Measurements from ENCODE around the gene C4BPB.
A peak's percentile ranks its signal among the peaks of the same experiment; 100 is the strongest.
"Not testable (repeated sequence)": the region's sequence is repeated elsewhere in the genome, so short reads cannot be mapped to it uniquely, and the experiment has no call there.

C4BPB gene

DNA sequence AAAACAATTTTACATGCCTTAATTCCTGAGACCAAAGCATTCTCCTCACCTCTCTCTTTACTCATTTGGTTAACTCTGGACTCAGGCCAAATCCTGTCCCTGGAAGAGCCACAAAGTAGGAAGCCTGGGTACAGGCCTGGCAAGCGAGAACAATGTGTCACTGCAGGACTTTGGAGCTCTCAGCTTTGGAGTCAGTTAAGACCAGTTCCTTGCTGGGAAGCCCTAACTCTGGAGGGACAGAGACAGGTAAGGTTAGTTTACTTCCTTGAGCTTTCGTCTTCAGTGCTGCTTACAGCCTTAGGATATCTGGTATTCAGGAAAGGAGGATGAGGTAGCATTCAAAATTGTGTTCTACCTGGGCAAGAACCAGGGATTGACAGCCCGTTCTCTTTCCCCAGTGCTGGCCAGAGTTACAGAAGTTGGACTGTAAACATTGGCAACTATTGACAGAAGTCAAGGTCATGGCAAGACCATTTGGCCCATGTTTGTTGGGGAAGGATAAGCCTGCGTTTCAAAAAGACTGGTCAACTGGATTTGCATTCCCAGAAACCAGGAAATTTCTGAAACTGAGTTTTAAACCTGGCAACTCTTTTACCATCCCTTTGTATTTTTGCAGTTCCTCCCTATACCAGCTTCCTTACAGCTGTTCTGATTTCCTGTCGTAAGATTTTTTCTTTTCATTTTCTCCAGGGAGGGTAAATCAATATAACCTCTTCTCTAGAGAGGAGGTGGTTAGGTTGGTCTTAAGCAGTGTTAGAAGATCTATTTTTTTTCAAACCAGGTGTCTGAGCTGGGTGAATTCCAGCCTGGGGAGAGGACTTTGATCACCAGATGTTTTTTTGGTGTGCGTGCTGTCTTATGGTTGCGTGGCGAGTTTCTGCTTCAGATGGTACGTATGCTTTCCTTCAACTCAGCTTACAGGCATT, at the start of gene C4BPB:
Gene C4BPB (plus strand): TSS at position 160 of the 926 bp plus-strand sequence. CDS start 672 bp downstream, at position 832.
- H3K36me3 ChIP-seq (ENCODE audit: control insufficient read depth in 2 of 2, insufficient read depth in 2 of 2, low read length in 2 of 2): no peaks in the 10 kb centered on the region
- H3K4me1 ChIP-seq (ENCODE audit: control insufficient read depth in 2 of 2, insufficient read depth in 2 of 2, low read length in 2 of 2): peaks cover 0 to 14% of the 10 kb centered on the region in 2 donors
- H3K9ac ChIP-seq (ENCODE audit: low read depth in 1 of 2, low read length in 2 of 2): peak within 1 kb of the TSS in 1 of 2 donors; percentile 14
- H3K4me3 ChIP-seq (ENCODE audit: low read length in 2 of 2): peak within 1 kb of the TSS; percentile 20 to 28
- peak within 1 kb of the TSS; percentile 69 to 70 for H3K27ac ChIP-seq (ENCODE audit: low read depth in 2 of 2, low read length in 2 of 2)
- no peaks in the 10 kb centered on the region for H3K27me3 ChIP-seq (ENCODE audit: control insufficient read depth in 2 of 2, insufficient read depth in 2 of 2, low read length in 2 of 2)
- H3K9me3 ChIP-seq (ENCODE audit: control insufficient read depth in 2 of 2, low read length in 2 of 2): no peaks in the 10 kb centered on the region

DNA sequence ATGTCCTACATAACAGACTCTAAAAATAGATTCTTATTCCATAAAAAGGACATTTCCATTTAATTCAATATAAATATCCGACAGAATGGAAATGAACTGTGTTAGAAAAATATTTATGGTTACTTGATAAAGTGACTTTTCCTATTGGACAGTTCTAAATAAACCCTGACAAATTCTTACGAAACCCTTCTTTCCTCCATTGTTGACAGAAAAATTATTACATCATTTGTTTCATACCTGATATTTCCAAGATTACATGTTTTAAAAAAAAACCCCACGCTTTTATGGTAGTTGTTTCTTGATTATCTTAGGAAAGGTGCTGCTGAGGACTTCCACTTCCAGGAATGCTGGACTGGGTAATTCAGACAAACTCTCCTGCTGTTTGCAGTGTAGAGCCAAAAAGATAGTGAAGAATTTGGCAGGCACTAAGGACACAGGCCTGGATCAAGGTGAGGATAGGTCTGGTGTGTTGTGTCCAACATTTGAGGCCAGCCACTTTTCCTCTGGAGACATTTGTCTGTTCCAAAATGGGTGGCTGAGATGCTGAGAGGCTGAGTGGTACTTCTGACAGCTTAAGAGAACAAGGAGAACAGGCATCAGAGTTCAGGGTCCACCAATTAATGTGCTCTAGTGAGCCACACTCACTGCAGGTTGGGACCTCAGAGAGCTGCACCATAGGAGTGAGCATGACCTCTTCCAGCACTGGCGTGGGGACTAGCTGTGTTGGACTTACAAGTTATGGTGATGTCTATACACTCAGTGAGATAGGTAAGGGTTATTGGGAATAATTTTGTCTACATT, 49.1 kb upstream of the C4BPB start:
- H3K9me3 ChIP-seq (ENCODE audit: control insufficient read depth in 2 of 2, low read length in 2 of 2): no peaks in the 10 kb centered on the region
- no peaks in the 10 kb centered on the region for H3K36me3 ChIP-seq (ENCODE audit: control insufficient read depth in 2 of 2, insufficient read depth in 2 of 2, low read length in 2 of 2)
- H3K4me3 ChIP-seq (ENCODE audit: low read length in 2 of 2): no peak overlapping the region
- no peak overlapping the region for H3K9ac ChIP-seq (ENCODE audit: low read depth in 1 of 2, low read length in 2 of 2)
- peaks cover 0 to 4% of the 10 kb centered on the region in 2 donors for H3K4me1 ChIP-seq (ENCODE audit: control insufficient read depth in 2 of 2, insufficient read depth in 2 of 2, low read length in 2 of 2)
- no peak overlapping the region for H3K27ac ChIP-seq (ENCODE audit: low read depth in 2 of 2, low read length in 2 of 2)
- H3K27me3 ChIP-seq (ENCODE audit: control insufficient read depth in 2 of 2, insufficient read depth in 2 of 2, low read length in 2 of 2): no peaks in the 10 kb centered on the region

DNA sequence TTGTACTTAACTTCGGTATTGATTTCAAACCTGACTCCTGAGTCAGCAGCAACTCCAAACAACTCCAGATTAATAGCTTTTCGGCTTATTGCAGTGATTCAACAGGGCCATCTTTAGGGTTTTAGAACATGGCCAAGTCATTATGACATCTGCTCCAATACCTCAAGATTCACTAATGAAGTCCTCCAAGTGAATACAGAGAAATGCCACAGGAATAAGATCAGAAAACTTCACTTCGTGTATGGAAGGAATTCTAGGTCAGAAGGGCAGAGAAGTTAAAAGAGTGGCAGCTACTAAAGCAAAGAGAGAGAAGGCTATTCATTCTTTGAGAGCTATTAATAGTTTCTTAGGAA, 48.5 kb upstream of the C4BPB start:
- H3K4me3 ChIP-seq (ENCODE audit: low read length in 2 of 2): no peak overlapping the region
- no peaks in the 10 kb centered on the region for H3K9me3 ChIP-seq (ENCODE audit: control insufficient read depth in 2 of 2, low read length in 2 of 2)
- H3K4me1 ChIP-seq (ENCODE audit: control insufficient read depth in 2 of 2, insufficient read depth in 2 of 2, low read length in 2 of 2): no peaks in the 10 kb centered on the region
- no peaks in the 10 kb centered on the region for H3K36me3 ChIP-seq (ENCODE audit: control insufficient read depth in 2 of 2, insufficient read depth in 2 of 2, low read length in 2 of 2)
- H3K27ac ChIP-seq (ENCODE audit: low read depth in 2 of 2, low read length in 2 of 2): no peak overlapping the region
- H3K27me3 ChIP-seq (ENCODE audit: control insufficient read depth in 2 of 2, insufficient read depth in 2 of 2, low read length in 2 of 2): no peaks in the 10 kb centered on the region
- no peak overlapping the region for H3K9ac ChIP-seq (ENCODE audit: low read depth in 1 of 2, low read length in 2 of 2)

- H3K36me3 ChIP-seq (ENCODE audit: control insufficient read depth in 2 of 2, insufficient read depth in 2 of 2, low read length in 2 of 2); H3K9me3 ChIP-seq (ENCODE audit: control insufficient read depth in 2 of 2, low read length in 2 of 2); H3K27ac ChIP-seq (ENCODE audit: low read depth in 2 of 2, low read length in 2 of 2); H3K9ac ChIP-seq (ENCODE audit: low read depth in 1 of 2, low read length in 2 of 2); H3K4me3 ChIP-seq (ENCODE audit: low read length in 2 of 2); H3K27me3 ChIP-seq (ENCODE audit: control insufficient read depth in 2 of 2, insufficient read depth in 2 of 2, low read length in 2 of 2); H3K4me1 ChIP-seq (ENCODE audit: control insufficient read depth in 2 of 2, insufficient read depth in 2 of 2, low read length in 2 of 2): not testable (repeated sequence)
Measured at GRCh38 chr1:207041397-207041796, 47.3 kb upstream of the C4BPB start.

DNA sequence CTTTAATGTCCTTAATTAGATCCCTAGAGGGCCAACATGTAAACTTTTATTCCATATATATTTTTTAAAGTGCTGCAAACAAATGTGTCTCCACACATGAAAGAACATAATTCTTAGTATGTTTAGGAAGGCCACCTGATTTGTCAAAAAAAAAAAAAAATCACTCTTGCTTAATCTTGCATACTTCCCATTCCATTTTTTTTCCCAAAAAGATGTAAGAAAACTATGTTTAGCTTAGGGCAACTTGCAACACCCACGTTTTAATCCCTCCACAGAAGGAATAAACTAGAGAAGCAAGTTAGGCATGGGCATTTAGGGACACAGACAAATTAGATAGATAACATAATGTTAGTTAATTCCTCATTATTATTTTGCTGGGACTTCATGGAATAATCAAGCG, 43.2 kb upstream of the C4BPB start:
- Histone ChIP-seq H3K36me3 (ENCODE audit: control insufficient read depth in 2 of 2, insufficient read depth in 2 of 2, low read length in 2 of 2) (peaks cover 15 to 29% of the 10 kb centered on the region in 2 donors), H3K27me3 (ENCODE audit: control insufficient read depth in 2 of 2, insufficient read depth in 2 of 2, low read length in 2 of 2) (no peaks in the 10 kb centered on the region), H3K9ac (ENCODE audit: low read depth in 1 of 2, low read length in 2 of 2) (no peak overlapping the region), H3K4me3 (ENCODE audit: low read length in 2 of 2) (no peak overlapping the region), H3K4me1 (ENCODE audit: control insufficient read depth in 2 of 2, insufficient read depth in 2 of 2, low read length in 2 of 2) (peaks cover 5 to 13% of the 10 kb centered on the region in 2 donors), H3K9me3 (ENCODE audit: control insufficient read depth in 2 of 2, low read length in 2 of 2) (no peaks in the 10 kb centered on the region), H3K27ac (ENCODE audit: low read depth in 2 of 2, low read length in 2 of 2) (no peak overlapping the region)

- no peaks in the 10 kb centered on the region for H3K9me3 ChIP-seq (ENCODE audit: control insufficient read depth in 2 of 2, low read length in 2 of 2)
- H3K4me3 ChIP-seq (ENCODE audit: low read length in 2 of 2): no peak overlapping the region
- peaks cover 15 to 29% of the 10 kb centered on the region in 2 donors for H3K36me3 ChIP-seq (ENCODE audit: control insufficient read depth in 2 of 2, insufficient read depth in 2 of 2, low read length in 2 of 2)
- H3K9ac ChIP-seq (ENCODE audit: low read depth in 1 of 2, low read length in 2 of 2): no peak overlapping the region
- H3K27ac ChIP-seq (ENCODE audit: low read depth in 2 of 2, low read length in 2 of 2): no peak overlapping the region
- H3K4me1 ChIP-seq (ENCODE audit: control insufficient read depth in 2 of 2, insufficient read depth in 2 of 2, low read length in 2 of 2): peaks cover 16 to 29% of the 10 kb centered on the region in 2 donors
- H3K27me3 ChIP-seq (ENCODE audit: control insufficient read depth in 2 of 2, insufficient read depth in 2 of 2, low read length in 2 of 2): no peaks in the 10 kb centered on the region
Measured at GRCh38 chr1:207047505-207047904, 41.2 kb upstream of the C4BPB start.

DNA sequence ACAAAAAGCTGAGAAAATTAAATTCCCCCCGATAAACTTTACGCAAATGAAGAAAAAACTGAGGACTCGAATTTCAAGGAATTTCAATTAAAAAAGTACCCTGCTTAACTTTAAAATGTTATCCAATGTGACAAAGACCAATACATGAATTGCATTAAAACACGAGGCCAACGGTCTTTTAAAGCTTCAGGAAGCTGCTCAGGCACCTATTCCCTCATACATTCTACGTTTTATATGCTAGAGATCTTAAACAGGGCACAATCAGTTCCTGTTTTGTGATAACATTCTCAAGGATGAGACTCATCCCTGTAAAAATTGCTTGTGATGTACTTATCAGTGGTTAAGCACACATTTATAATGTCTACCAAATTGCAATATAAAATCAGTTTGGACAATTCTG, 40.6 kb upstream of the C4BPB start:
- H3K4me1 ChIP-seq (ENCODE audit: control insufficient read depth in 2 of 2, insufficient read depth in 2 of 2, low read length in 2 of 2): peaks cover 16 to 30% of the 10 kb centered on the region in 2 donors
- H3K4me3 ChIP-seq (ENCODE audit: low read length in 2 of 2): no peak overlapping the region
- H3K9me3 ChIP-seq (ENCODE audit: control insufficient read depth in 2 of 2, low read length in 2 of 2): no peaks in the 10 kb centered on the region
- peaks cover 15 to 29% of the 10 kb centered on the region in 2 donors for H3K36me3 ChIP-seq (ENCODE audit: control insufficient read depth in 2 of 2, insufficient read depth in 2 of 2, low read length in 2 of 2)
- H3K27me3 ChIP-seq (ENCODE audit: control insufficient read depth in 2 of 2, insufficient read depth in 2 of 2, low read length in 2 of 2): no peaks in the 10 kb centered on the region
- H3K27ac ChIP-seq (ENCODE audit: low read depth in 2 of 2, low read length in 2 of 2): no peak overlapping the region
- no peak overlapping the region for H3K9ac ChIP-seq (ENCODE audit: low read depth in 1 of 2, low read length in 2 of 2)

GRCh38 chr1:207049054-207049453, 39.6 kb upstream of the C4BPB start:
- H3K9me3 ChIP-seq (ENCODE audit: control insufficient read depth in 2 of 2, low read length in 2 of 2): no peaks in the 10 kb centered on the region
- H3K9ac ChIP-seq (ENCODE audit: low read depth in 1 of 2, low read length in 2 of 2): no peak overlapping the region
- H3K4me3 ChIP-seq (ENCODE audit: low read length in 2 of 2): no peak overlapping the region
- no peaks in the 10 kb centered on the region for H3K27me3 ChIP-seq (ENCODE audit: control insufficient read depth in 2 of 2, insufficient read depth in 2 of 2, low read length in 2 of 2)
- peaks cover 15 to 29% of the 10 kb centered on the region in 2 donors for H3K36me3 ChIP-seq (ENCODE audit: control insufficient read depth in 2 of 2, insufficient read depth in 2 of 2, low read length in 2 of 2)
- H3K27ac ChIP-seq (ENCODE audit: low read depth in 2 of 2, low read length in 2 of 2): no peak overlapping the region
- peaks cover 20 to 30% of the 10 kb centered on the region in 2 donors for H3K4me1 ChIP-seq (ENCODE audit: control insufficient read depth in 2 of 2, insufficient read depth in 2 of 2, low read length in 2 of 2)

GRCh38 chr1:207049514-207049913, 39.1 kb upstream of the C4BPB start:
- Histone ChIP-seq H3K36me3 (ENCODE audit: control insufficient read depth in 2 of 2, insufficient read depth in 2 of 2, low read length in 2 of 2) (peaks cover 15 to 29% of the 10 kb centered on the region in 2 donors), H3K4me3 (ENCODE audit: low read length in 2 of 2) (peak overlapping the region; percentile 97), H3K4me1 (ENCODE audit: control insufficient read depth in 2 of 2, insufficient read depth in 2 of 2, low read length in 2 of 2) (peaks cover 24 to 34% of the 10 kb centered on the region in 2 donors), H3K9me3 (ENCODE audit: control insufficient read depth in 2 of 2, low read length in 2 of 2) (no peaks in the 10 kb centered on the region), H3K9ac (ENCODE audit: low read depth in 1 of 2, low read length in 2 of 2) (peak overlapping the region; percentile 94 to 96), H3K27me3 (ENCODE audit: control insufficient read depth in 2 of 2, insufficient read depth in 2 of 2, low read length in 2 of 2) (no peaks in the 10 kb centered on the region), H3K27ac (ENCODE audit: low read depth in 2 of 2, low read length in 2 of 2) (peak overlapping the region in 1 of 2 donors; percentile 89)

- H3K9ac ChIP-seq (ENCODE audit: low read depth in 1 of 2, low read length in 2 of 2): peak overlapping the region; percentile 94 to 96
- peaks cover 29 to 39% of the 10 kb centered on the region in 2 donors for H3K4me1 ChIP-seq (ENCODE audit: control insufficient read depth in 2 of 2, insufficient read depth in 2 of 2, low read length in 2 of 2)
- no peaks in the 10 kb centered on the region for H3K9me3 ChIP-seq (ENCODE audit: control insufficient read depth in 2 of 2, low read length in 2 of 2)
- peak overlapping the region; percentile 89 to 97 for H3K27ac ChIP-seq (ENCODE audit: low read depth in 2 of 2, low read length in 2 of 2)
- H3K36me3 ChIP-seq (ENCODE audit: control insufficient read depth in 2 of 2, insufficient read depth in 2 of 2, low read length in 2 of 2): peaks cover 15 to 29% of the 10 kb centered on the region in 2 donors
- peak overlapping the region; percentile 97 for H3K4me3 ChIP-seq (ENCODE audit: low read length in 2 of 2)
- H3K27me3 ChIP-seq (ENCODE audit: control insufficient read depth in 2 of 2, insufficient read depth in 2 of 2, low read length in 2 of 2): no peaks in the 10 kb centered on the region
Measured at GRCh38 chr1:207049974-207050391, 38.7 kb upstream of the C4BPB start.

Data from mucosa of rectum (tissue), 2 donors.